WTC11 (cell line): ENCODE data around the gene SORCS2. TPM values are rescaled to one million over a fixed set of nuclear protein-coding genes. Genes with fewer than 3 reads are reported as not detected.
A peak's percentile ranks its signal among the peaks of the same experiment; 100 is the strongest.

Experiments
- ATAC-seq: fragments of 200-7000 bp; cut with Tn5 transposase; 2 replicates; pipeline ENCODE4 v1.10.0; 2021; ENCODE audit warnings: mild to moderate bottlenecking, moderate library complexity
- CTCF ChIA-PET: fragments of 300-600 bp; sonication (Branson Sonifier 250); formaldehyde crosslinking; loops from one replicate; lab custom pipeline; 2021; ENCODE audit warnings: antibody characterized with exemption; lab: Charles Lee
- POLR2A ChIA-PET: fragments of 350-600 bp; sonication (Branson Sonifier 250); formaldehyde crosslinking; loops from one replicate; lab custom pipeline; 2021; ENCODE audit warnings: antibody characterized with exemption; lab: Charles Lee
- DNase-seq: peaks from one replicate; pipeline ENCODE4 v3.0.0; 2021; ENCODE audit warnings: low spot score
- H3K27ac Mint-ChIP-seq: 2 replicates; pipeline ENCODE4 v1.8.0; 2021; ENCODE audit warnings: mixed read lengths
- H3K27me3 Mint-ChIP-seq: 2 replicates; pipeline ENCODE4 v1.8.0; 2021; ENCODE audit warnings: low read depth, mild to moderate bottlenecking, moderate library complexity, mixed read lengths
- H3K36me3 Mint-ChIP-seq: 2 replicates; pipeline ENCODE4 v1.8.0; 2021; ENCODE audit warnings: mixed read lengths
- H3K4me1 Mint-ChIP-seq: 2 replicates; pipeline ENCODE4 v1.8.0; 2022; ENCODE audit warnings: mixed read lengths
- H3K4me3 Mint-ChIP-seq: 2 replicates; pipeline ENCODE4 v1.8.0; 2021; ENCODE audit warnings: mild to moderate bottlenecking, moderate library complexity, mixed read lengths
- H3K9me3 Mint-ChIP-seq: 2 replicates; pipeline ENCODE4 v1.8.0; 2021; ENCODE audit warnings: mixed read lengths
- AR ChIP-seq: fragments of 250-450 bp; sonication (Bioruptor Pico); IDR thresholded peaks from 2 replicates; pipeline ENCODE4 v1.9.0; 2021; ENCODE audit warnings: mild to moderate bottlenecking
- ATF1 ChIP-seq: sonication (generic); formaldehyde crosslinking; IDR thresholded peaks from 2 replicates; pipeline ENCODE4 v1.8.1; 2023; ENCODE audit warnings: mild to moderate bottlenecking, moderate library complexity, missing genetic modification reagents
- ELF4 ChIP-seq: sonication (generic); formaldehyde crosslinking; IDR thresholded peaks from 2 replicates; pipeline ENCODE4 v1.8.1; 2022; ENCODE audit warnings: low read depth, mild to moderate bottlenecking, moderate library complexity, missing genetic modification reagents
- EMX1 ChIP-seq: fragments of 250-450 bp; sonication (Bioruptor Pico); IDR thresholded peaks from 2 replicates; pipeline ENCODE4 v1.8.0; 2021; ENCODE audit warnings: mild to moderate bottlenecking
- JAZF1 ChIP-seq: fragments of 250-450 bp; sonication (Bioruptor Pico); IDR thresholded peaks from 2 replicates; pipeline ENCODE4 v1.9.0; 2021; ENCODE audit warnings: moderate library complexity, mild to moderate bottlenecking, inconsistent platforms
- KAT7 ChIP-seq: sonication (generic); formaldehyde crosslinking; IDR thresholded peaks from 2 replicates; pipeline ENCODE4 v1.8.1; 2023; ENCODE audit warnings: missing genetic modification reagents, mild to moderate bottlenecking, borderline replicate concordance
- NFE2L1 ChIP-seq: sonication (generic); formaldehyde crosslinking; IDR thresholded peaks from 2 replicates; pipeline ENCODE4 v1.8.1; 2023; ENCODE audit warnings: missing genetic modification reagents
- NR3C1 ChIP-seq: sonication (generic); formaldehyde crosslinking; conservative IDR thresholded peaks from 2 replicates; pipeline ENCODE4 v1.8.1; 2023; ENCODE audit warnings: low read depth, mild to moderate bottlenecking, missing genetic modification reagents
- SMAD4 ChIP-seq: sonication (generic); formaldehyde crosslinking; IDR thresholded peaks from 2 replicates; pipeline ENCODE4 v1.8.0; 2022; ENCODE audit warnings: mild to moderate bottlenecking, missing genetic modification reagents
- SP1 ChIP-seq: sonication (generic); formaldehyde crosslinking; conservative IDR thresholded peaks from 2 replicates; pipeline ENCODE4 v1.8.1; 2022; ENCODE audit warnings: missing genetic modification reagents
- ZNF416 ChIP-seq: fragments of 250-450 bp; sonication (Bioruptor Pico); IDR thresholded peaks from 2 replicates; pipeline ENCODE4 v1.9.0; 2021; ENCODE audit warnings: mild to moderate bottlenecking, inconsistent platforms
- ZSCAN18 ChIP-seq: fragments of 250-450 bp; sonication (Bioruptor Pico); IDR thresholded peaks from 2 replicates; pipeline ENCODE4 v2.1.2; 2022; ENCODE audit warnings: mild to moderate bottlenecking, moderate library complexity
- total RNA-seq: library from RNA; stranded (reverse); gene quantifications from 3 replicates; pipeline ENCODE4 v1.2.3, GENCODE V29; 2021
- TF ChIP-seq, protein P1 (sequence below): fragments of 200-600 bp; IDR thresholded peaks from 2 replicates; pipeline ENCODE4 v1.8.0; 2022; ENCODE audit warnings: antibody characterized with exemption
- TF ChIP-seq, protein P2 (sequence below): sonication (generic); formaldehyde crosslinking; IDR thresholded peaks from 2 replicates; pipeline ENCODE4 v1.8.1; 2022; ENCODE audit warnings: low read depth, mild to moderate bottlenecking, moderate library complexity, missing genetic modification reagents, borderline replicate concordance
- TF ChIP-seq, protein P3 (sequence below): sonication (generic); formaldehyde crosslinking; IDR thresholded peaks from 2 replicates; pipeline ENCODE4 v1.8.1; 2023; ENCODE audit warnings: mild to moderate bottlenecking, missing genetic modification reagents, moderate library complexity
- TF ChIP-seq, protein P4 (sequence below): sonication (generic); formaldehyde crosslinking; IDR thresholded peaks from 2 replicates; pipeline ENCODE4 v1.8.1; 2023; ENCODE audit warnings: mild to moderate bottlenecking, moderate library complexity, missing genetic modification reagents
- TF ChIP-seq, protein P5 (sequence below): fragments of 250-450 bp; sonication (Bioruptor Pico); conservative IDR thresholded peaks from 2 replicates; pipeline ENCODE4 v1.9.0; 2021; ENCODE audit warnings: mild to moderate bottlenecking

The SORCS2 gene
- total RNA-seq, 1 experiment from 2014 or later = 6.6 TPM

DNA sequence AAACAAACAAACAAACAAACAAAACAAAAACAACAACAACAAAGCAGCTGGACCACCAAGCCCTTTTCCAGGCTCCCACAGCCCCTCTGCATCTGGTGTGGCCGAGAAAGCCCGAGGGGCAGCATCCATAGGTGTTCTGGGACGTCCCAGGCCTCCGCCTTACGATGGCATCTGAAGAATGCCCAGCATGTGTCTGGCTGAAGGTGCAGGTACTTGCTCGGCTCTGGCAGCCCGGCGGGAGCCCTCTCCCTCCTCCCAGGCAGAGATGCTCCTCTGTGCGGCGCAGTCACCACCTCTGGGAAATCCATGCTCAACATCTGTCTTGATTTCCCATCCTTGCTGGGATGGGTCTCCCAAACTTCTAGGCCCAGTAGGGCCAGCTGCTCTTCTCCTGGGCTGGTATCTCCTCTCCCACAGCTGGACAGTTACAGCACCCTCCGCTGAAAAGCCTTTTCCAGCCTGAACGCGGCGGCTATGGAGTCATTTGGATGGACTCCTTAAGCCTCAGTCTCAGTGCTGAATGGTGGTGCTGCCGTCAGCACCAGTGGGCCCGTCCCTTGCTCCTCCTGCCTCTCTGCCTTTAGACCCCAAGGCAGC, 238.1 kb downstream of the SORCS2 start (continued):
- no peak for TF ChIP-seq ELF4 (CRISPR knock-in tag)
- TF ChIP-seq JAZF1 = no peak
- TF ChIP-seq, all 79 proteins: peak for 2

DNA sequence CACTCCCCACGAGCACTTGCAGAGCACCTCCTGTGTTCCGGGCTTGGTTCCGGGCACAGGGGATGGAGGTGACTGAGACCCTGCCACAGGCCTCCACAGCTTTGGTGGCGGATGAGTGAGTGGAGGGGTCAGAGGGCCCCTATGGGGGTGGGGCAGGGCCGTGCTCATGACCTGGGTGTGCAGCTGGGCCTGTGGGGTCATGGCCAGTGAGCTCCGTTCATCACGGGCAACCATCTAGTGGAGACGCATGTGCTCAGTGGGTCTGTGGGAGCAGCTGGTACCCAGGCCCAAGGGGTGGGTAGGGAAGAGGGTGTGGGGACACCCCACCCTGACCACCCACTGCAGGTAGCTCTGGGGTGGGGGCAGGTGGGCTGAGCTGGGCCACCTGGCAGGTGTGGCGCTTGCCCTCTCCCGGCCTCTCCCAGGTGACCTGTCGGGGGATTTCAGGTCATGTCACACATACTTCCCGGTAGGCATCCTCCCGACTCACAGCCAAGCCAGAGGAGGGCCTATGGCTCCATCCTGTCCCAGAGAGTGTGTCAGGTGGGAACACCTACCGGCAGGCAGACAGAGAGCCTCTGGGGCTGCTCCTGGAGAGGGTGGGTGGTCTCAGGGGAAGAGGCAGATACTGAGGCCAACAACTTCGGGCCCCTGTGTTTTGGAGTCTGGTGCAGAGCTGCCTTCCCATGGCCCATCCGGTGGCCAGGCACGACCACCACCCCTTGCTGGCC, 238.8 kb downstream of the SORCS2 start:
- H3K27me3 Mint-ChIP-seq = peaks cover 2% of the 10 kb centered on the region; the same call in 1 of the 2 replicates
- H3K36me3 Mint-ChIP-seq = no peaks in the 10 kb centered on the region
- no peak for ATAC-seq
- no peak overlapping the region for H3K4me3 Mint-ChIP-seq
- POLR2A ChIA-PET = interaction anchor here (1.1 kb wide), 1 partner anchor 19 kb away, joined by 3 read pairs; no protein-coding TSS in a partner anchor
- peaks cover 46% of the 10 kb centered on the region for H3K4me1 Mint-ChIP-seq
- no peaks in the 10 kb centered on the region for H3K9me3 Mint-ChIP-seq
- H3K27ac Mint-ChIP-seq = peak overlapping the region; percentile 33; the same call in 1 of the 2 replicates
- CTCF ChIA-PET = interaction anchor here (1.0 kb wide), 1 partner anchor 230 kb away, joined by 3 read pairs; no protein-coding TSS in a partner anchor
- TF ChIP-seq, protein P1, sequence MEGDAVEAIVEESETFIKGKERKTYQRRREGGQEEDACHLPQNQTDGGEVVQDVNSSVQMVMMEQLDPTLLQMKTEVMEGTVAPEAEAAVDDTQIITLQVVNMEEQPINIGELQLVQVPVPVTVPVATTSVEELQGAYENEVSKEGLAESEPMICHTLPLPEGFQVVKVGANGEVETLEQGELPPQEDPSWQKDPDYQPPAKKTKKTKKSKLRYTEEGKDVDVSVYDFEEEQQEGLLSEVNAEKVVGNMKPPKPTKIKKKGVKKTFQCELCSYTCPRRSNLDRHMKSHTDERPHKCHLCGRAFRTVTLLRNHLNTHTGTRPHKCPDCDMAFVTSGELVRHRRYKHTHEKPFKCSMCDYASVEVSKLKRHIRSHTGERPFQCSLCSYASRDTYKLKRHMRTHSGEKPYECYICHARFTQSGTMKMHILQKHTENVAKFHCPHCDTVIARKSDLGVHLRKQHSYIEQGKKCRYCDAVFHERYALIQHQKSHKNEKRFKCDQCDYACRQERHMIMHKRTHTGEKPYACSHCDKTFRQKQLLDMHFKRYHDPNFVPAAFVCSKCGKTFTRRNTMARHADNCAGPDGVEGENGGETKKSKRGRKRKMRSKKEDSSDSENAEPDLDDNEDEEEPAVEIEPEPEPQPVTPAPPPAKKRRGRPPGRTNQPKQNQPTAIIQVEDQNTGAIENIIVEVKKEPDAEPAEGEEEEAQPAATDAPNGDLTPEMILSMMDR = no peak
- TF ChIP-seq ZSCAN18 (CRISPR knock-in tag) (no peak), ZNF416 (CRISPR knock-in tag) (no peak), NFE2L1 (CRISPR knock-in tag) (no peak), EMX1 (CRISPR knock-in tag) (no peak), ELF4 (CRISPR knock-in tag) (no peak), JAZF1 (no peak), SMAD4 (no peak), KAT7 (no peak), AR (CRISPR knock-in tag) (no peak), ATF1 (CRISPR knock-in tag) (no peak), NR3C1 (CRISPR knock-in tag) (no peak), SP1 (CRISPR knock-in tag) (no peak)
- TF ChIP-seq, protein P2, sequence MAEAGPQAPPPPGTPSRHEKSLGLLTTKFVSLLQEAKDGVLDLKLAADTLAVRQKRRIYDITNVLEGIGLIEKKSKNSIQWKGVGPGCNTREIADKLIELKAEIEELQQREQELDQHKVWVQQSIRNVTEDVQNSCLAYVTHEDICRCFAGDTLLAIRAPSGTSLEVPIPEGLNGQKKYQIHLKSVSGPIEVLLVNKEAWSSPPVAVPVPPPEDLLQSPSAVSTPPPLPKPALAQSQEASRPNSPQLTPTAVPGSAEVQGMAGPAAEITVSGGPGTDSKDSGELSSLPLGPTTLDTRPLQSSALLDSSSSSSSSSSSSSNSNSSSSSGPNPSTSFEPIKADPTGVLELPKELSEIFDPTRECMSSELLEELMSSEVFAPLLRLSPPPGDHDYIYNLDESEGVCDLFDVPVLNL = no peak
- TF ChIP-seq, protein P3, sequence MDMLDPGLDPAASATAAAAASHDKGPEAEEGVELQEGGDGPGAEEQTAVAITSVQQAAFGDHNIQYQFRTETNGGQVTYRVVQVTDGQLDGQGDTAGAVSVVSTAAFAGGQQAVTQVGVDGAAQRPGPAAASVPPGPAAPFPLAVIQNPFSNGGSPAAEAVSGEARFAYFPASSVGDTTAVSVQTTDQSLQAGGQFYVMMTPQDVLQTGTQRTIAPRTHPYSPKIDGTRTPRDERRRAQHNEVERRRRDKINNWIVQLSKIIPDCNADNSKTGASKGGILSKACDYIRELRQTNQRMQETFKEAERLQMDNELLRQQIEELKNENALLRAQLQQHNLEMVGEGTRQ (CRISPR knock-in tag) = no peak
- TF ChIP-seq, protein P4, sequence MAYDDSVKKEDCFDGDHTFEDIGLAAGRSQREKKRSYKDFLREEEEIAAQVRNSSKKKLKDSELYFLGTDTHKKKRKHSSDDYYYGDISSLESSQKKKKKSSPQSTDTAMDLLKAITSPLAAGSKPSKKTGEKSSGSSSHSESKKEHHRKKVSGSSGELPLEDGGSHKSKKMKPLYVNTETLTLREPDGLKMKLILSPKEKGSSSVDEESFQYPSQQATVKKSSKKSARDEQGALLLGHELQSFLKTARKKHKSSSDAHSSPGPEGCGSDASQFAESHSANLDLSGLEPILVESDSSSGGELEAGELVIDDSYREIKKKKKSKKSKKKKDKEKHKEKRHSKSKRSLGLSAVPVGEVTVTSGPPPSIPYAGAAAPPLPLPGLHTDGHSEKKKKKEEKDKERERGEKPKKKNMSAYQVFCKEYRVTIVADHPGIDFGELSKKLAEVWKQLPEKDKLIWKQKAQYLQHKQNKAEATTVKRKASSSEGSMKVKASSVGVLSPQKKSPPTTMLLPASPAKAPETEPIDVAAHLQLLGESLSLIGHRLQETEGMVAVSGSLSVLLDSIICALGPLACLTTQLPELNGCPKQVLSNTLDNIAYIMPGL = no peak
- TF ChIP-seq, protein P5, sequence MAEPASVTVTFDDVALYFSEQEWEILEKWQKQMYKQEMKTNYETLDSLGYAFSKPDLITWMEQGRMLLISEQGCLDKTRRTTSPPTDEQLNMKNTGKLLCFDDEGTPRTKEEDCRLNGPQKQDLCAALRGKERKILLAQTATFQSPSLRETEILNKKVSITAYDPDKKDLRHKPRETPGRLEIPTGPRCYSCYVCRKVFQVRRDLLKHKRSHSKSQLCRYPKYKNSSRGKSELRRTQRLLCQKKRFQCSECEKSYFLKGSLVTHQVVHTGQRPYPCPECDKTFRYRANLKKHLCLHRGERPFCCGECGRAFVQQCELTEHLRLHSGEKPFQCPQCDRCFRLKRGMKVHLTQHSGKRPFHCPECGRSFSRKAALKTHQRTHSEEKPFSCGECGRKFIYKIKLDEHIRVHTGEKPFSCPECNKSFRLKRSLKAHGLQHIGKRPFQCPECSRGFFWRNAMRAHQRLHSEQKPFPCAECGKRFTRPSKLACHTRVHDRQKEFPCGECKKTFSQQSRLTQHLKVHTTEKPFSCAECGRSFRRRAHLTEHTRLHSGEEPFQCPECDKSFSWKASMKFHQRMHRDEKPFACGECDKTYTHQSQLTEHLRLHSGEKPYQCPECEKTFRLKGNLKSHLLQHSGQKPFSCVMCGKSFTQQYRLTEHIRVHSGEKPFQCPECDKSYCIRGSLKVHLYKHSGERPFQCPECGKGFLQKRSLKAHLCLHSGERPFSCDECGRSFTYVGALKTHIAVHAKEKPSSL (CRISPR knock-in tag) = no peak
- DNase-seq = peak; percentile 7
